K562 (cell line): Measurements from ENCODE around the gene LGALS12. TPM values are rescaled to one million over a fixed set of nuclear protein-coding genes. Genes with fewer than 3 reads are reported as not detected.

Source experiments
- ATAC-seq: fragments of 200-7000 bp; cut with Tn5 transposase; 3 replicates; pipeline ENCODE4 v1.9.1; 2020; ENCODE audit warnings: moderate library complexity
- BruUV-seq: library from RNA; stranded (reverse); fragments of 400-500 nt; replicated peaks from 2 replicates; lab custom pipeline; 2021; lab: Mats Ljungman, UMichigan
- CTCF ChIA-PET: fragments of 300-600 bp; formaldehyde crosslinking; extraction: SDS; loops from one replicate; lab custom pipeline; 2021; ENCODE audit warnings: low intra/inter-chr PET ratio; lab: Yijun Ruan, JAX
- POLR2A ChIA-PET: fragments of 300-600, 350-650 bp; sonication (Branson Sonifier 250); formaldehyde crosslinking; extraction: SDS; loops from one replicate; lab custom pipeline; 2021; ENCODE audit warnings: antibody characterized with exemption, inconsistent platforms; lab: Yijun Ruan, JAX
- DNase-seq, 4 experiments: peaks; one replicate each; pipeline versions ENCODE4 v3.0.0 to v3.0.0-alpha.2; 2011 to 2018; ENCODE audit warnings: low spot score in 3 of 4, mixed read lengths in 3 of 4; ENCODE audit errors: extremely low read depth in 1 of 4
- FAIRE-seq: peaks from 2 replicates; lab custom pipeline; 2011; peaks lifted over from hg19 to GRCh38; lab: Jason Lieb, UNC
- H2AFZ ChIP-seq: 2 replicates; pipeline ENCODE4 v1.6.0; 2011; ENCODE audit warnings: low read depth, low read length, control low read depth, inconsistent platforms
- H3K27ac ChIP-seq: fragments of 200-600 bp; 3 replicates; pipeline ENCODE4 v1.8.0; 2011; ENCODE audit warnings: low read depth, mild to moderate bottlenecking, control low read depth, inconsistent platforms, low read length, moderate library complexity, mixed read lengths; ENCODE audit errors: extremely low read depth
- H3K27me3 ChIP-seq, 2 experiments: fragments of 300-600 bp in 1 of 2; 2 replicates in 1 of 2; 3 replicates in 1 of 2; pipeline versions ENCODE4 v1.6.0 to v1.8.0; 2011; ENCODE audit warnings: inconsistent platforms in 2 of 2, low read length in 2 of 2, mild to moderate bottlenecking in 1 of 2, mixed read lengths in 1 of 2, moderate library complexity in 1 of 2; ENCODE audit not compliant: control insufficient read depth in 2 of 2, insufficient read depth in 2 of 2
- H3K36me3 ChIP-seq: fragments of 300-600 bp; 3 replicates; pipeline ENCODE4 v1.8.0; 2011; ENCODE audit warnings: mild to moderate bottlenecking, low read length, inconsistent platforms; ENCODE audit not compliant: control insufficient read depth, insufficient read depth
- H3K4me1 ChIP-seq, 2 experiments: fragments of 200-600 bp in 1 of 2; replicated peaks in 1 of 2; 2 replicates in 1 of 2; 3 replicates in 1 of 2; pipeline versions ENCODE4 v1.5.1 to v1.8.0; 2011; ENCODE audit warnings: inconsistent platforms in 2 of 2, low read length in 2 of 2, mild to moderate bottlenecking in 1 of 2, mixed read lengths in 1 of 2, moderate library complexity in 1 of 2; ENCODE audit not compliant: control insufficient read depth in 2 of 2, insufficient read depth in 2 of 2
- H3K4me2 ChIP-seq: 2 replicates; pipeline ENCODE4 v1.6.1; 2011; ENCODE audit warnings: low read length, control low read depth, inconsistent platforms, mixed read lengths; ENCODE audit not compliant: insufficient read depth
- H3K4me3 ChIP-seq: fragments of 200-600 bp; sonication (generic), shearing (Covaris generic); 2 replicates; pipeline ENCODE4 v1.5.1; 2016; ENCODE audit warnings: control low read depth, inconsistent platforms
- H3K79me2 ChIP-seq: fragments of 200-600 bp; 3 replicates; pipeline ENCODE4 v1.8.0; 2011; ENCODE audit warnings: low read length, inconsistent platforms; ENCODE audit not compliant: control insufficient read depth, insufficient read depth
- H3K9ac ChIP-seq, 2 experiments: 2 replicates each; pipeline versions ENCODE4 v1.6.0 to v1.6.1; 2011; ENCODE audit warnings: low read depth in 2 of 2, low read length in 2 of 2, control low read depth in 1 of 2, inconsistent platforms in 1 of 2, mild to moderate bottlenecking in 1 of 2, mixed read lengths in 1 of 2; ENCODE audit not compliant: insufficient read depth in 1 of 2
- H3K9me1 ChIP-seq: one replicate; pipeline ENCODE4 v1.6.0; 2011; ENCODE audit warnings: inconsistent platforms, mild to moderate bottlenecking, low read length, moderate library complexity; ENCODE audit not compliant: control insufficient read depth, insufficient read depth
- H3K9me3 ChIP-seq: replicated peaks from 2 replicates; pipeline ENCODE4 v1.5.1; 2011; ENCODE audit warnings: low read depth, low read length, inconsistent platforms; ENCODE audit not compliant: control insufficient read depth, insufficient read depth
- H4K20me1 ChIP-seq: replicated peaks from 2 replicates; pipeline ENCODE4 v1.6.1; 2011; ENCODE audit warnings: low read length, inconsistent platforms, mixed read lengths; ENCODE audit not compliant: control insufficient read depth, insufficient read depth
- ATF4 ChIP-seq: fragments of 450-650 bp; formaldehyde crosslinking; IDR thresholded peaks from 2 replicates; pipeline ENCODE4 v1.4.0; 2022; ENCODE audit warnings: mild to moderate bottlenecking, moderate library complexity
- CBFB ChIP-seq: sonication (generic); formaldehyde crosslinking; IDR thresholded peaks from 2 replicates; pipeline ENCODE4 v1.4.0; 2020; ENCODE audit warnings: mild to moderate bottlenecking, missing genetic modification reagents
- CHAMP1 ChIP-seq: fragments of 450-650 bp; IDR thresholded peaks from 2 replicates; pipeline ENCODE4 v1.6.1; 2016; ENCODE audit warnings: mild to moderate bottlenecking
- ELK3 ChIP-seq: fragments of 450-650 bp; formaldehyde crosslinking; IDR thresholded peaks from 2 replicates; pipeline ENCODE4 v1.4.0; 2020; ENCODE audit warnings: mild to moderate bottlenecking
- IFI16 ChIP-seq: fragments of 250-450 bp; sonication (Bioruptor Pico); IDR thresholded peaks from 2 replicates; pipeline ENCODE4 v2.1.2; 2022; ENCODE audit warnings: mild to moderate bottlenecking, inconsistent platforms
- JUNB ChIP-seq: fragments of 450-650 bp; formaldehyde crosslinking; conservative IDR thresholded peaks from 2 replicates; pipeline ENCODE4 v1.4.0; 2020; ENCODE audit warnings: mild to moderate bottlenecking
- ZFP1 ChIP-seq: fragments of 450-650 bp; formaldehyde crosslinking; IDR thresholded peaks from 2 replicates; pipeline ENCODE4 v1.4.0; 2020; ENCODE audit warnings: mild to moderate bottlenecking, mixed read lengths
- ZNF41 ChIP-seq: fragments of 250-450 bp; sonication (Bioruptor Pico); conservative IDR thresholded peaks from 2 replicates; pipeline ENCODE4 v1.4.0; 2020; ENCODE audit warnings: mild to moderate bottlenecking
- WGBS: fragments of 100-300 bp; shearing (Covaris generic); methylation state at CpG from one replicate; pipeline ENCODE4 v1.1.6; 2016; ENCODE audit warnings: low coverage, mixed read lengths; ENCODE audit not compliant: insufficient coverage; ENCODE audit errors: missing lambda C conversion rate; 5-methylcytosine and 5-hydroxymethylcytosine counted together
- in situ Hi-C: fragments of 300-500 bp; cut with MboI; formaldehyde crosslinking; loops from 4 replicates; pipeline ENCODE4 v1.15.0; 2018; ENCODE audit warnings: inconsistent platforms, mixed read lengths
- intact Hi-C: fragments of 100-400 bp; cut with micrococcal nuclease; formaldehyde crosslinking; loops from 2 replicates; pipeline ENCODE4 v1.14.2; 2022
- polyA plus RNA-seq, 8 experiments: library from polyadenylated mRNA; depleted of rRNA in 4 of 8; stranded (reverse) in 5 of 8; unstranded in 3 of 8; fragments of >200 nt; fragmentation: Nextera tagmentation in 2 of 8; fragmentation: Illumina TruSeq in 1 of 8; extraction: Ambion mirVana in 2 of 8; extraction: Trizol in 1 of 8; gene quantifications; 2 replicates each; pipeline versions ENCODE4 v1.2.1 to v1.2.3, GENCODE V29; 2011 to 2014; ENCODE audit warnings: inconsistent platforms in 1 of 8, missing spikeins in 1 of 8
- total RNA-seq, 7 experiments: library from RNA; depleted of rRNA in 6 of 7; stranded (reverse); fragments of >200 nt in 6 of 7; fragmentation: Illumina TruSeq in 2 of 7; extraction: Trizol in 2 of 7; gene quantifications; 2 replicates each; pipeline versions ENCODE4 v1.2.1 to v1.2.3, GENCODE V29; 2011 to 2021; ENCODE audit warnings: low replicate concordance in 1 of 7
- TF ChIP-seq, protein P1 (sequence below): sonication (generic); formaldehyde crosslinking; IDR thresholded peaks from 2 replicates; pipeline ENCODE4 v1.8.0; 2022; ENCODE audit warnings: missing genetic modification reagents, mild to moderate bottlenecking, moderate library complexity, borderline replicate concordance

The LGALS12 gene
- total and polyA plus RNA-seq, 9 of the 15 experiments (the other 6 are each of a cell fraction or from before 2014, with no cell fraction given): 0.66 to 8.0 (median 5.0) TPM

- POLR2A ChIA-PET: interaction anchor here (0.5 to 1.3 kb wide), 5 partner anchors 11 to 784 kb away, joined by 3 to 4 read pairs (median 3); no protein-coding TSS in a partner anchor
- H3K27me3 ChIP-seq: no peaks in the 10 kb centered on the region
- DNase-seq (no peak), ATAC-seq (peak; percentile 49; the same call in 2 of the 3 replicates), FAIRE-seq (no peak)
- H3K27ac ChIP-seq: no peak overlapping the region
- peak overlapping the region; percentile 58 for H2AFZ ChIP-seq
- H4K20me1 ChIP-seq: no peaks in the 10 kb centered on the region
- no peak overlapping the region for H3K4me3 ChIP-seq
- no peaks in the 10 kb centered on the region for H3K79me2 ChIP-seq
- no peak for TF ChIP-seq CBFB (CRISPR knock-in tag)
- TF ChIP-seq, protein P1, sequence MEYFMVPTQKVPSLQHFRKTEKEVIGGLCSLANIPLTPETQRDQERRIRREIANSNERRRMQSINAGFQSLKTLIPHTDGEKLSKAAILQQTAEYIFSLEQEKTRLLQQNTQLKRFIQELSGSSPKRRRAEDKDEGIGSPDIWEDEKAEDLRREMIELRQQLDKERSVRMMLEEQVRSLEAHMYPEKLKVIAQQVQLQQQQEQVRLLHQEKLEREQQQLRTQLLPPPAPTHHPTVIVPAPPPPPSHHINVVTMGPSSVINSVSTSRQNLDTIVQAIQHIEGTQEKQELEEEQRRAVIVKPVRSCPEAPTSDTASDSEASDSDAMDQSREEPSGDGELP (CRISPR knock-in tag): no peak
- no peak for TF ChIP-seq ZNF41 (CRISPR knock-in tag)
- TF ChIP-seq JUNB: no peak
- TF ChIP-seq ZFP1: no peak
- no peak for TF ChIP-seq IFI16 (CRISPR knock-in tag)
- TF ChIP-seq ELK3: no peak
- no peak for TF ChIP-seq CHAMP1
- TF ChIP-seq ATF4 (CRISPR knock-in tag): no peak
- BruUV-seq: no TSS peak
- peak overlapping the region; percentile 9 to 36; a peak in 1 of 4 replicates for H3K9ac ChIP-seq
- CTCF ChIA-PET: no interaction called here
- peaks cover 0 to 17% of the 10 kb centered on the region in 2 experiments; a peak in 4 of 5 replicates for H3K4me1 ChIP-seq
- H3K9me1 ChIP-seq: no peaks in the 10 kb centered on the region
- WGBS: 9% methylated on average over 7 of the region's 7 CpGs
- no peak overlapping the region; the same call in 1 of the 2 replicates for H3K4me2 ChIP-seq
- in situ Hi-C loops: no loop called here
- no peaks in the 10 kb centered on the region for H3K9me3 ChIP-seq
- intact Hi-C loops: no loop called here
- no peaks in the 10 kb centered on the region for H3K36me3 ChIP-seq
These were observed 50.6 kb downstream of the LGALS12 start for GRCh38 chr11:63556404-63557013.
